Measurements from ENCODE around the gene FANCF. TPM values are rescaled to one million over a fixed set of nuclear protein-coding genes. Genes with fewer than 3 reads are reported as not detected.

FANCF gene
- total RNA-seq, 1 donor from 2014 or later, result 3.4 TPM

- Histone ChIP-seq H3K9me3 (no peaks in the 10 kb centered on the region), H3K27ac (no peak overlapping the region), H3K27me3 (no peaks in the 10 kb centered on the region), H3K4me1 (peaks cover 11% of the 10 kb centered on the region), H3K4me3 (no peak overlapping the region), H3K36me3 (no peaks in the 10 kb centered on the region)
- intact Hi-C loops (cut with DNase I), result no loop called here
- no peak for DNase-seq (ENCODE audit: extremely low spot score in 2 of 2)
- no peak for TF ChIP-seq POLR2A (IDR thresholded peaks at IDR 0.05)
- TF ChIP-seq CTCF (IDR thresholded peaks at IDR 0.05), result no peak
- no peak for TF ChIP-seq POLR2AphosphoS5 (IDR thresholded peaks at IDR 0.05; ENCODE audit: insufficient read depth in 1 of 2, low read depth in 1 of 2)
Measured at GRCh38 chr11:22669368-22669767, 43.7 kb upstream of the FANCF start.

GRCh38 chr11:22668005-22668796 is 42.6 kb upstream of the FANCF start:
- Histone ChIP-seq H3K4me3 (no peak overlapping the region), H3K4me1 (peaks cover 11% of the 10 kb centered on the region), H3K9me3 (no peaks in the 10 kb centered on the region), H3K36me3 (no peaks in the 10 kb centered on the region), H3K27me3 (no peaks in the 10 kb centered on the region), H3K27ac (no peak overlapping the region)
- intact Hi-C loops (cut with DNase I), result no loop called here
- DNase-seq (ENCODE audit: extremely low spot score in 2 of 2), result no peak
- TF ChIP-seq POLR2AphosphoS5 (IDR thresholded peaks at IDR 0.05; ENCODE audit: insufficient read depth in 1 of 2, low read depth in 1 of 2) (no peak), POLR2A (IDR thresholded peaks at IDR 0.05) (no peak), CTCF (IDR thresholded peaks at IDR 0.05) (no peak)

GRCh38 chr11:22666688-22667439 is 41.2 kb upstream of the FANCF start:
- Histone ChIP-seq H3K9me3 (no peaks in the 10 kb centered on the region), H3K27me3 (no peaks in the 10 kb centered on the region), H3K4me3 (peak overlapping the region; percentile 42 to 43), H3K27ac (no peak overlapping the region), H3K36me3 (no peaks in the 10 kb centered on the region), H3K4me1 (peaks cover 11% of the 10 kb centered on the region)
- DNase-seq (ENCODE audit: extremely low spot score in 2 of 2), result no peak
- TF ChIP-seq CTCF (IDR thresholded peaks at IDR 0.05) (no peak), POLR2A (IDR thresholded peaks at IDR 0.05) (no peak)
- intact Hi-C loops (cut with DNase I), result no loop called here

DNA sequence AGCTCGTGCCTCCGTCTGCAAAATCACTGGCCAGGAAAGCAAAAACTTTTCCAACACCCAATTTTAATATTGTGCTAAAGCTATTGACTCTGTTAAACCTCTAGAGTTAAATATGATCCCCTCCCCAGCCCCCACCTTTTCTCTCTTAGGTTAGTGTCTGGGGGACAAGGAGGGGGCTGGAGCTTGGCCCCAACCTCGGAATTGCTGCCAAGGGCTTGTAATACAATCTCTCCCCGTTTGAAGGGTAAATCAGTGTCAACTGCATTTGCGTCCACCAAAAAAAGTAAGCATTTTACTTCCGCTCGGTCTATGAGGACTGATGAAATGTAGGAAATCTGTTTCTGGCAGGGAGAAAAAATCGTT is 40.7 kb upstream of the FANCF start, which contains the start of gene GAS2:
TSS of gene GAS2 (plus strand) at position 287 of the 363 bp plus-strand sequence. CDS start 8,259 bp downstream, outside the sequence.
- no peak for TF ChIP-seq POLR2AphosphoS5 (IDR thresholded peaks at IDR 0.05; ENCODE audit: insufficient read depth in 1 of 2, low read depth in 1 of 2)
- TF ChIP-seq CTCF (IDR thresholded peaks at IDR 0.05), result no peak
- no peak for TF ChIP-seq POLR2A (IDR thresholded peaks at IDR 0.05)

DNA sequence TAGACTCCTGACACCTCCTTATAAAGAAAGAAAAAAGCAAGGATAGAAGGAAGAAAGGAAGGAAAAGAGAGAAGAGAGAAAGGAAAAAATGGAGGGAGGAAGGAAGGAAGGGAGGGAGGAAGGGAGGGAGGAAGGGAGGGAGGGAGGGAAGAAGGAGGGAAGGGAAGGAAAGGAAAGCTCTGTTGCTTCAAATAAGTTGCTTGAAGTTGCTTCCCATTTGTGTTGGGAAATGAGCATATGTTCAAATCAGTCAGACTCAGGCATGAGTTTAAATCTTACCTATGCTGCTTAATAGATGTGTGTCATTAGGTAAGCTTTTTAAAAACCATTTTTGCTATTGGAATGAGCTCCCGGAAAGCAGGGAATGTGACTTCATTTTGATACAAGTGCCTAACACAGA is 34.2 kb upstream of the FANCF start:
- no peak overlapping the region for H3K27ac ChIP-seq
- TF ChIP-seq POLR2AphosphoS5 (IDR thresholded peaks at IDR 0.05; ENCODE audit: insufficient read depth in 1 of 2, low read depth in 1 of 2) (no peak), POLR2A (IDR thresholded peaks at IDR 0.05) (no peak), CTCF (IDR thresholded peaks at IDR 0.05) (no peak)
- no peaks in the 10 kb centered on the region for H3K4me1 ChIP-seq
- DNase-seq (ENCODE audit: extremely low spot score in 2 of 2), result no peak
- H3K36me3 ChIP-seq, result no peaks in the 10 kb centered on the region
- no peak overlapping the region for H3K4me3 ChIP-seq
- no peaks in the 10 kb centered on the region for H3K9me3 ChIP-seq
- H3K27me3 ChIP-seq, result no peaks in the 10 kb centered on the region
- intact Hi-C loops (cut with DNase I), result no loop called here

More for the DNA sequence above, 40.7 kb upstream of the FANCF start, which contains the start of gene GAS2:
- peaks cover 11% of the 10 kb centered on the region for H3K4me1 ChIP-seq
- H3K27me3 ChIP-seq, result no peaks in the 10 kb centered on the region
- H3K27ac ChIP-seq, result no peak within 1 kb of the TSS
- DNase-seq (ENCODE audit: extremely low spot score in 2 of 2), result no peak
- intact Hi-C loops (cut with DNase I), result no loop called here
- no peaks in the 10 kb centered on the region for H3K9me3 ChIP-seq
- H3K36me3 ChIP-seq, result no peaks in the 10 kb centered on the region
- H3K4me3 ChIP-seq, result peak within 1 kb of the TSS; percentile 42 to 43
